ENCODE data around the gene MATR3. TPM values are rescaled to one million over a fixed set of nuclear protein-coding genes. Genes with fewer than 3 reads are reported as not detected.

The MATR3 gene
- total RNA-seq, 1 experiment from 2014 or later, result 145 TPM

GRCh38 chr5:139253115-139253514 lies 40.4 kb upstream of the MATR3 start:
- H3K27ac ChIP-seq, result no peak overlapping the region
- H3K4me2 ChIP-seq, result no peak overlapping the region
- H3F3A ChIP-seq (ENCODE audit: insufficient read depth, low read depth), result no peaks in the 10 kb centered on the region
- no peaks in the 10 kb centered on the region for H3K4me1 ChIP-seq (replicated peaks; ENCODE audit: insufficient read depth)
- ChIA-PET CTCF (no interaction called here), POLR2A (ENCODE audit: unreplicated experiment) (interaction anchor here (0.6 kb wide), 1 partner anchor 528 kb away, joined by 4 read pairs; no protein-coding TSS in a partner anchor)
- H2AFZ ChIP-seq, result no peak overlapping the region
- H3K36me3 ChIP-seq (ENCODE audit: low read depth), result no peaks in the 10 kb centered on the region
- BruUV-seq (replicated peaks), result no TSS peak
- H4K20me1 ChIP-seq (ENCODE audit: insufficient read depth), result no peaks in the 10 kb centered on the region
- no peak overlapping the region for H3K4me3 ChIP-seq
- peaks cover 2% of the 10 kb centered on the region; the same call in 1 of the 2 replicates for H3K27me3 ChIP-seq (ENCODE audit: insufficient read depth, low read depth)
- no peaks in the 10 kb centered on the region for H3K9me3 ChIP-seq (ENCODE audit: insufficient read depth, low read depth)
- intact Hi-C loops (cut with micrococcal nuclease; ENCODE audit: unreplicated experiment), result no loop called here
- no peak for DNase-seq
- H3K79me2 ChIP-seq (ENCODE audit: low read depth), result no peaks in the 10 kb centered on the region
- no peak for TF ChIP-seq EZH2 (IDR thresholded peaks at IDR 0.05; ENCODE audit: low read depth)
- no peak for TF ChIP-seq CTCF (conservative IDR thresholded peaks at IDR 0.05)
- H3K9me2 ChIP-seq (ENCODE audit: insufficient read depth), result no peaks in the 10 kb centered on the region

- Histone ChIP-seq H4K20me1 (ENCODE audit: insufficient read depth) (no peaks in the 10 kb centered on the region), H3K36me3 (ENCODE audit: low read depth) (no peaks in the 10 kb centered on the region), H3K9me3 (ENCODE audit: insufficient read depth, low read depth) (no peaks in the 10 kb centered on the region), H2AFZ (no peak overlapping the region), H3F3A (ENCODE audit: insufficient read depth, low read depth) (no peaks in the 10 kb centered on the region), H3K27me3 (ENCODE audit: insufficient read depth, low read depth) (peaks cover 6% of the 10 kb centered on the region; the same call in 1 of the 2 replicates), H3K9me2 (ENCODE audit: insufficient read depth) (no peaks in the 10 kb centered on the region), H3K4me2 (no peak overlapping the region), H3K4me3 (no peak overlapping the region), H3K4me1 (replicated peaks; ENCODE audit: insufficient read depth) (no peaks in the 10 kb centered on the region), H3K79me2 (ENCODE audit: low read depth) (no peaks in the 10 kb centered on the region), H3K27ac (no peak overlapping the region)
- DNase-seq, result no peak
- CTCF ChIA-PET, result no interaction called here
- intact Hi-C loops (cut with micrococcal nuclease; ENCODE audit: unreplicated experiment), result no loop called here
- no TSS peak for BruUV-seq (replicated peaks)
- POLR2A ChIA-PET (ENCODE audit: unreplicated experiment), result no interaction called here
- TF ChIP-seq CTCF (conservative IDR thresholded peaks at IDR 0.05), result no peak
- no peak for TF ChIP-seq EZH2 (IDR thresholded peaks at IDR 0.05; ENCODE audit: low read depth)
These were observed 36.7 kb upstream of the MATR3 start for GRCh38 chr5:139256820-139257219.

- Histone ChIP-seq H4K20me1 (ENCODE audit: insufficient read depth) (no peaks in the 10 kb centered on the region), H3F3A (ENCODE audit: insufficient read depth, low read depth) (no peaks in the 10 kb centered on the region), H3K27ac (no peak overlapping the region), H3K4me1 (replicated peaks; ENCODE audit: insufficient read depth) (no peaks in the 10 kb centered on the region), H3K27me3 (ENCODE audit: insufficient read depth, low read depth) (peaks cover 6% of the 10 kb centered on the region; the same call in 1 of the 2 replicates), H3K9me3 (ENCODE audit: insufficient read depth, low read depth) (no peaks in the 10 kb centered on the region), H3K36me3 (ENCODE audit: low read depth) (no peaks in the 10 kb centered on the region), H2AFZ (no peak overlapping the region), H3K79me2 (ENCODE audit: low read depth) (no peaks in the 10 kb centered on the region), H3K4me2 (no peak overlapping the region), H3K4me3 (no peak overlapping the region), H3K9me2 (ENCODE audit: insufficient read depth) (no peaks in the 10 kb centered on the region)
- TF ChIP-seq CTCF (conservative IDR thresholded peaks at IDR 0.05) (no peak), EZH2 (IDR thresholded peaks at IDR 0.05; ENCODE audit: low read depth) (no peak)
- POLR2A ChIA-PET (ENCODE audit: unreplicated experiment), result interaction anchor here (0.5 to 0.6 kb wide), 4 partner anchors 12 to 251 kb away, joined by 3 to 4 read pairs (median 3); partner anchors contain the start of gene STING1
- CTCF ChIA-PET, result interaction anchor here (0.6 to 1.1 kb wide), 3 partner anchors 30 to 191 kb away, joined by 4 to 10 read pairs (median 5); partner anchors contain the start of gene MATR3
- no peak for DNase-seq
- intact Hi-C loops (cut with micrococcal nuclease; ENCODE audit: unreplicated experiment), result loop anchor here (1.0 to 5.0 kb wide), 3 partner anchors 345 to 683 kb away; no protein-coding TSS in a partner anchor
- BruUV-seq (replicated peaks), result no TSS peak
These were observed 31.3 kb upstream of the MATR3 start for GRCh38 chr5:139262059-139262741.
